Measurements from ENCODE around the gene AMER2. TPM values are rescaled to one million over a fixed set of nuclear protein-coding genes. Genes with fewer than 3 reads are reported as not detected.

Gene AMER2
- total RNA-seq, 1 donor from 2014 or later, result 4.1 TPM

DNA sequence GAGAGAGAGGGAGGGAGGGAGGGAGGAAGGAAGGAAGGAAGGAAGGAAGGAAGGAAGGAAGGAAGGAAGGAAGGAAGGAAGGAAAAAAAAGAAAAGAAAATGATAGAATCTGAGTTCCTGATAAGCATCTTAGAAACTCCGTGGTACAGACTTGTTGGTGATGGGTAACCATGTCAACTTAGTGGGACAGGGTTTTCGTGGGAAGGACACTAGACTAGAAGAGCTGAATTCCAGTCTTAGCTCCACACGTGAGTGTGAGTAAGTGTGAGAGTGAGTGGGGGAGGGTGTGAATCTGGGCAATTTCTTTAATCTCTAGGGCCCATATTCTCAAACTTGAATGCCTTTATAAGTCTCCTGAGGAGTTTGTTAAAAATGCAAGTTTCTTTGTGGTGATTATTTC is 41.1 kb downstream of the AMER2 start:
- H3K36me3 Mint-ChIP-seq (ENCODE audit: low read depth), result no peaks in the 10 kb centered on the region
- TF ChIP-seq, protein P1, sequence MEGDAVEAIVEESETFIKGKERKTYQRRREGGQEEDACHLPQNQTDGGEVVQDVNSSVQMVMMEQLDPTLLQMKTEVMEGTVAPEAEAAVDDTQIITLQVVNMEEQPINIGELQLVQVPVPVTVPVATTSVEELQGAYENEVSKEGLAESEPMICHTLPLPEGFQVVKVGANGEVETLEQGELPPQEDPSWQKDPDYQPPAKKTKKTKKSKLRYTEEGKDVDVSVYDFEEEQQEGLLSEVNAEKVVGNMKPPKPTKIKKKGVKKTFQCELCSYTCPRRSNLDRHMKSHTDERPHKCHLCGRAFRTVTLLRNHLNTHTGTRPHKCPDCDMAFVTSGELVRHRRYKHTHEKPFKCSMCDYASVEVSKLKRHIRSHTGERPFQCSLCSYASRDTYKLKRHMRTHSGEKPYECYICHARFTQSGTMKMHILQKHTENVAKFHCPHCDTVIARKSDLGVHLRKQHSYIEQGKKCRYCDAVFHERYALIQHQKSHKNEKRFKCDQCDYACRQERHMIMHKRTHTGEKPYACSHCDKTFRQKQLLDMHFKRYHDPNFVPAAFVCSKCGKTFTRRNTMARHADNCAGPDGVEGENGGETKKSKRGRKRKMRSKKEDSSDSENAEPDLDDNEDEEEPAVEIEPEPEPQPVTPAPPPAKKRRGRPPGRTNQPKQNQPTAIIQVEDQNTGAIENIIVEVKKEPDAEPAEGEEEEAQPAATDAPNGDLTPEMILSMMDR (conservative IDR thresholded peaks at IDR 0.05), result no peak
- H3K4me1 Mint-ChIP-seq, result peaks cover 8% of the 10 kb centered on the region
- H3K27me3 Mint-ChIP-seq (ENCODE audit: low read depth), result peaks cover 16% of the 10 kb centered on the region
- H3K27ac Mint-ChIP-seq (ENCODE audit: unreplicated experiment), result no peak overlapping the region
- H3K4me3 Mint-ChIP-seq, result no peak overlapping the region
- H3K9me3 Mint-ChIP-seq, result peaks cover 8% of the 10 kb centered on the region
- DNase-seq (ENCODE audit: low read depth, low spot score), result no peak

DNA sequence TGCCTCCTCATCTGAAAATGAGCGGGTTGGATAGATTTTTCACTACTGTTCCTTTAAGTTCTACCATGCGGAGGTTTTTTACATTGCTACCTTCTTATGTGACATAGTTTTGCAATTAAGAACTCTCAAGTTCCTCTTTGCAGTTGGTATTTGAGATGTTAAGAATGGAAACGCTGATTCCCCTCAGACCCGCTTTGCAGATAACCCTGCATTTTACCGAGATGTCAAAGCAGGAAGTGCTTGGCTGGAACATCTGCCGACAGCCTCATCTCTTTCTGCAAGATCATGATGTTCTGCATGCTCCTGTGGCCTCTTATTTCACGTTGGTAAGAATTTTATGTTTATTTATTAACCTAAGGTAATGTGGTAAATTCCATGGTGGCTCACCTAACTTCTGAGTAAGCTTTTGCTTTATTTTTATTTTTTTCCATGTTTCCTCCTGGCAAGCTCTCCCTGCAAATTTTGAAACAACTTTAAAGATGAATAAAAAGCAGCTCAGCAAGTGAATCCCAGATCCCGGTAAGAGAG is 53.6 kb downstream of the AMER2 start:
- Mint-ChIP-seq H3K27ac (ENCODE audit: unreplicated experiment) (no peak overlapping the region), H3K4me1 (peaks cover 9% of the 10 kb centered on the region), H3K9me3 (peaks cover 11% of the 10 kb centered on the region), H3K4me3 (no peak overlapping the region), H3K27me3 (ENCODE audit: low read depth) (no peaks in the 10 kb centered on the region), H3K36me3 (ENCODE audit: low read depth) (peaks cover 9% of the 10 kb centered on the region)
- TF ChIP-seq, protein P1 (conservative IDR thresholded peaks at IDR 0.05), result no peak
- DNase-seq (ENCODE audit: low read depth, low spot score), result no peak

DNA sequence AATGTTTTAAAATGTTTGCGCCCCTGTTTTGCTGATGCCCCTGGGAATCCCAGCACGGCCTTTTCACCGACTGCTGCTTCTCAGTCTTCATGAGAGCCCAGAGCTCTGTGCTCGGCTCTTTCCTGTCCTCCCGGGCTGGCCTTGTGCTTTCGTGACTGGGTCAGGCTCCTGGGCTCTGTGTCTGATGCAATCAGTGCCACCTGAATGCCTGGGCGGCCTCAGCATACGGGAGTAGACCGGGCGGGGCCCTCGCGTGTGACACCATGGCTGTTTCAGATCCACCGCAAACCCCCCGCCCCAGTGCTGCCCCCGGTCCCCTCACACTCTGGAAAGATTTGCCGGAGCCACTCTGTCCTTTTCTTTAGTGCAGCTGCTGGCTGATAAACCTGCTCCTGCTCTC is 54.8 kb downstream of the AMER2 start:
- Mint-ChIP-seq H3K4me1 (peaks cover 9% of the 10 kb centered on the region), H3K4me3 (no peak overlapping the region), H3K27ac (ENCODE audit: unreplicated experiment) (no peak overlapping the region), H3K9me3 (peaks cover 4% of the 10 kb centered on the region), H3K36me3 (ENCODE audit: low read depth) (peaks cover 5% of the 10 kb centered on the region), H3K27me3 (ENCODE audit: low read depth) (no peaks in the 10 kb centered on the region)
- no peak for DNase-seq (ENCODE audit: low read depth, low spot score)
- TF ChIP-seq, protein P1 (conservative IDR thresholded peaks at IDR 0.05), result no peak

DNA sequence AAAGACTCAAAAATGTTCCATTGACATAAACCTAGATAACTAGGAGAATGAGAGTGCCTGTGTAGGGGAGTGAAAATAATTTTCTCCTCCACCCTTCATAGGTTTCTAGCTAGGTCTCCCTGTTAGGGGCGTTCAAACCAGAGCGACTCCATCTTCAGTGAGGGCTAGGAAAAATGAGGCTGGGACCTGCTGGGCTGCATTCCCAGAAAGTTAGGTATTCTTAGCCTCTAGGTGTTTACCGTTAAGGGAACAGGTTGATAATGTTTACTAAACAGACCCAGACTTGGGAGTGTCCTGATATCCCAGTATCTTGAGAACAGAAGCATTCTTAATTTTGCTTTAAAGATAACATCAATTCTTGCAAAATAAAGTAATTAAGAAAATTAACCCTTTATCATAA is 56.0 kb downstream of the AMER2 start:
- Mint-ChIP-seq H3K4me3 (no peak overlapping the region), H3K9me3 (no peaks in the 10 kb centered on the region), H3K4me1 (peaks cover 9% of the 10 kb centered on the region), H3K27ac (ENCODE audit: unreplicated experiment) (no peak overlapping the region), H3K36me3 (ENCODE audit: low read depth) (no peaks in the 10 kb centered on the region), H3K27me3 (ENCODE audit: low read depth) (no peaks in the 10 kb centered on the region)
- TF ChIP-seq, protein P1 (conservative IDR thresholded peaks at IDR 0.05), result no peak
- DNase-seq (ENCODE audit: low read depth, low spot score), result no peak

DNA sequence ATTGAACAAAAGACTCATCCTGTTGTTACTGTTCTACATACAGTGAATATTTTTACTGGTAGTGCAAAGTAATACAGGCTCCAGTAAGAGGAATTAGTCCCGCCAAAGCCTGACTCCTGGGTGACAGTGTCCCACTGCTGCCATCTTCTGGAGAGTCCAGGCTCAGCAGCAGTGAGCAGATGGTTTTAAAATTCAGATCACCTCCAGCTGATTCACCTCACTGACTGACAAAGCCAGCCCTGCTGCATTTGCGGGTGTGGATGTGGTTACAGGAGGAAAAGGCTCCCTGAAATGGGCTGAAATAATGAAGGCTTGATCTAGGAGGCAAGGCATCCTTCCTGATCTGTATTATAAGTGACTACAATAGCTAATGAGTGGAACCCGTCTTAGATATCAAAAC is 57.9 kb downstream of the AMER2 start:
- H3K4me3 Mint-ChIP-seq, result no peak overlapping the region
- H3K27me3 Mint-ChIP-seq (ENCODE audit: low read depth), result no peaks in the 10 kb centered on the region
- H3K4me1 Mint-ChIP-seq, result peaks cover 4% of the 10 kb centered on the region
- TF ChIP-seq, protein P1 (conservative IDR thresholded peaks at IDR 0.05), result peak; percentile 92
- H3K27ac Mint-ChIP-seq (ENCODE audit: unreplicated experiment), result no peak overlapping the region
- H3K9me3 Mint-ChIP-seq, result no peaks in the 10 kb centered on the region
- DNase-seq (ENCODE audit: low read depth, low spot score), result peak; percentile 78
- no peaks in the 10 kb centered on the region for H3K36me3 Mint-ChIP-seq (ENCODE audit: low read depth)
